Heart left ventricle (tissue), 13 donors: Measurements from ENCODE around the gene FCMR.

Experiments used
- CTCF ChIP-seq, 12 donors: fragments of 200-600 bp; sonication (generic) in 4 of 12; IDR thresholded peaks; one replicate each; pipeline versions ENCODE4 v1.5.0 to v1.8.0; 2018 to 2022; ENCODE audit warnings: antibody characterized with exemption in 12 of 12, mild to moderate bottlenecking in 5 of 12
- POLR2A ChIP-seq, 2 donors: fragments of 450-650 bp; IDR thresholded peaks; one replicate each; pipeline ENCODE4 v1.6.1; 2017; ENCODE audit warnings: antibody characterized with exemption in 2 of 2, mild to moderate bottlenecking in 2 of 2, moderate library complexity in 2 of 2
- donor health status: ischemic (EF 13 %, LVEDD 7.1; RV severe dilation, severe dysfunction).
- donor health status: DM: no; HTN: yes; CAD: no.
- donor health status: DM: no; HTN: no; CAD: no.
- donor health status: ischemic (EF 25% LVEDD 6.9; RV normal size, moderate dysfunction).
- donor health status: ischemic (EF 25% LVEDD 5.7; RV mildly dilated, moderate dysfunction).
- donor health status: ischemic (EF 35%, LVEDD 5.7; RV mildly dilated, moderate dysfunction).
- donor health status: nonischemic (EF 11% LVEDD 7.7; RV severe dilation, severe dysfunction).
- donor health status: DM: yes; HTN: yes; CAD: no.
- donor health status: PGD.
- donor health status: ischemic (EF 29% LVEDD 5.4; RV normal size, mild dysfunction).
- donor health status: nonischemic (EF 23%, LVEDD 6.1; RV moderate dilation, normal function).

GRCh38 chr1:206932177-206932576 is 10.4 kb upstream of the FCMR start:
- TF ChIP-seq CTCF (IDR thresholded peaks at IDR 0.05) (no peak), POLR2A (IDR thresholded peaks at IDR 0.05) (no peak)
